A673 (cell line): ENCODE measurements around the gene G3BP2. TPM values are rescaled to one million over a fixed set of nuclear protein-coding genes. Genes with fewer than 3 reads are reported as not detected.

Source experiments
- BruUV-seq: library from RNA; stranded (reverse); fragments of 400-500 nt; replicated peaks from 2 replicates; lab custom pipeline; 2021; lab: Mats Ljungman, UMichigan
- CTCF ChIA-PET: fragments of 300-600 bp; sonication (Branson Sonifier 250); formaldehyde crosslinking; loops from one replicate; lab custom pipeline; 2022; ENCODE audit warnings: antibody characterized with exemption; lab: Charles Lee
- POLR2A ChIA-PET: fragments of 300-600 bp; sonication (Branson Sonifier 250); formaldehyde crosslinking; loops from one replicate; lab custom pipeline; 2022; ENCODE audit warnings: antibody characterized with exemption; ENCODE audit not compliant: low non-redundant PET; lab: Charles Lee
- DNase-seq: peaks from one replicate; pipeline ENCODE4 v3.0.0-alpha.2; 2015; ENCODE audit warnings: low spot score
- H3K27ac ChIP-seq: fragments of 200-600 bp; sonication (generic); 2 replicates; pipeline ENCODE4 v1.5.1; 2016; ENCODE audit warnings: mixed run types, low read depth, mild to moderate bottlenecking, mixed read lengths, antibody characterized with exemption, low read length; ENCODE audit not compliant: poor library complexity, severe bottlenecking
- H3K27me3 ChIP-seq: fragments of 200-600 bp; sonication (generic); replicated peaks from 2 replicates; pipeline ENCODE4 v1.6.1; 2017; ENCODE audit warnings: mixed run types, low read depth, mild to moderate bottlenecking, mixed read lengths, antibody characterized with exemption, low read length; ENCODE audit not compliant: insufficient read depth, poor library complexity
- H3K36me3 ChIP-seq: fragments of 200-600 bp; sonication (generic); 2 replicates; pipeline ENCODE4 v1.6.1; 2016; ENCODE audit warnings: mixed run types, mild to moderate bottlenecking, mixed read lengths, antibody characterized with exemption, low read length; ENCODE audit not compliant: insufficient read depth, poor library complexity, severe bottlenecking
- H3K4me1 ChIP-seq: fragments of 200-600 bp; sonication (generic); 2 replicates; pipeline ENCODE4 v1.6.1; 2017; ENCODE audit warnings: mixed run types, mild to moderate bottlenecking, mixed read lengths, antibody characterized with exemption, low read length; ENCODE audit not compliant: insufficient read depth, poor library complexity, severe bottlenecking
- H3K4me3 ChIP-seq: fragments of 200-600 bp; sonication (generic); 2 replicates; pipeline ENCODE4 v1.5.1; 2016; ENCODE audit warnings: low read depth, mixed run types, mild to moderate bottlenecking, mixed read lengths, low read length; ENCODE audit not compliant: poor library complexity, severe bottlenecking
- H3K9me3 ChIP-seq: fragments of 200-600 bp; sonication (generic); 2 replicates; pipeline ENCODE4 v1.6.1; 2016; ENCODE audit warnings: mixed run types, low read depth, mild to moderate bottlenecking, mixed read lengths, antibody characterized with exemption, low read length; ENCODE audit not compliant: poor library complexity, severe bottlenecking
- CTCF ChIP-seq: fragments of 300-800, 200-600 bp; sonication (generic); conservative IDR thresholded peaks from 2 replicates; pipeline ENCODE4 v1.5.1; 2017; ENCODE audit warnings: low read depth, mild to moderate bottlenecking, antibody characterized with exemption, low read length, moderate library complexity, mixed read lengths
- EZH2 ChIP-seq: fragments of 200-600 bp; sonication (generic); IDR thresholded peaks from 2 replicates; pipeline ENCODE4 v1.6.1; 2017; ENCODE audit warnings: borderline replicate concordance, low read depth, mild to moderate bottlenecking, mixed read lengths, antibody characterized with exemption, low read length; ENCODE audit not compliant: poor library complexity, severe bottlenecking
- intact Hi-C: fragments of 100-400 bp; cut with micrococcal nuclease; formaldehyde crosslinking; loops from one replicate; pipeline ENCODE4 v1.10.0; 2022; ENCODE audit not compliant: unreplicated experiment
- total RNA-seq: library from RNA; stranded (reverse); gene quantifications from 2 replicates; pipeline ENCODE4 v1.2.3, GENCODE V29; 2021

The G3BP2 gene
- total RNA-seq, 1 experiment from 2014 or later, result 124 TPM

- DNase-seq, result no peak
- TF ChIP-seq EZH2 (no peak), CTCF (no peak)
- H3K4me3 ChIP-seq, result no peak overlapping the region
- BruUV-seq, result no TSS peak
- H3K36me3 ChIP-seq, result no peaks in the 10 kb centered on the region
- intact Hi-C loops, result no loop called here
- H3K27ac ChIP-seq, result no peak overlapping the region
- no peaks in the 10 kb centered on the region for H3K4me1 ChIP-seq
- CTCF ChIA-PET, result no interaction called here
- H3K9me3 ChIP-seq, result no peaks in the 10 kb centered on the region
- no peaks in the 10 kb centered on the region for H3K27me3 ChIP-seq
- POLR2A ChIA-PET, result no interaction called here
Observed at GRCh38 chr4:75686346-75686745, 13.1 kb upstream of the G3BP2 start.

GRCh38 chr4:75685546-75686189 is 12.5 kb upstream of the G3BP2 start:
- POLR2A ChIA-PET, result no interaction called here

GRCh38 chr4:75683482-75684155 is 10.4 kb upstream of the G3BP2 start:
- DNase-seq, result no peak
- no peak for TF ChIP-seq EZH2
- POLR2A ChIA-PET, result no interaction called here
- Histone ChIP-seq H3K4me1 (no peaks in the 10 kb centered on the region), H3K27me3 (no peaks in the 10 kb centered on the region), H3K4me3 (no peak overlapping the region), H3K9me3 (no peaks in the 10 kb centered on the region), H3K36me3 (no peaks in the 10 kb centered on the region), H3K27ac (no peak overlapping the region)
- CTCF ChIA-PET, result no interaction called here
- intact Hi-C loops, result no loop called here
- BruUV-seq, result no TSS peak

More at GRCh38 chr4:75685546-75686189, 12.5 kb upstream of the G3BP2 start:
- no peak overlapping the region for H3K4me3 ChIP-seq
- DNase-seq, result no peak
- no peak for TF ChIP-seq CTCF
- no peak for TF ChIP-seq EZH2
- BruUV-seq, result no TSS peak
- intact Hi-C loops, result no loop called here
- H3K36me3 ChIP-seq, result no peaks in the 10 kb centered on the region
- CTCF ChIA-PET, result no interaction called here
- no peak overlapping the region for H3K27ac ChIP-seq
- H3K9me3 ChIP-seq, result no peaks in the 10 kb centered on the region
- H3K4me1 ChIP-seq, result no peaks in the 10 kb centered on the region
- H3K27me3 ChIP-seq, result no peaks in the 10 kb centered on the region
